NCI-H2081 treated with DMSO at 0.1 percent for 48 hours (cell line): Measurements from ENCODE around the gene PRRC1.
"Not testable (repeated sequence)": the region's sequence is repeated elsewhere in the genome, so short reads cannot be mapped to it uniquely, and the experiment has no call there.

Experiments used
- DNase-seq: peaks from one replicate; lab custom pipeline; 2025; lab: John Stamatoyannopoulos, UW

Gene PRRC1

GRCh38 chr5:127545249-127545648 lies 27.8 kb downstream of the PRRC1 start:
- DNase-seq, result not testable (repeated sequence)

- DNase-seq, result no peak
These were observed 32.1 kb downstream of the PRRC1 start for GRCh38 chr5:127549551-127549950.

- no peak for DNase-seq
These were observed 33.4 kb downstream of the PRRC1 start for GRCh38 chr5:127550652-127551409.

- DNase-seq, result no peak
These were observed 34.1 kb downstream of the PRRC1 start for GRCh38 chr5:127551410-127552041.

- DNase-seq, result no peak
These were observed 38.4 kb downstream of the PRRC1 start for GRCh38 chr5:127555826-127556225.

- no peak for DNase-seq
These were observed 39.3 kb downstream of the PRRC1 start for GRCh38 chr5:127556609-127557334.

- no peak for DNase-seq
These were observed 40.8 kb downstream of the PRRC1 start for GRCh38 chr5:127558273-127558672.

GRCh38 chr5:127561254-127561653 lies 43.8 kb downstream of the PRRC1 start:
- DNase-seq, result no peak

GRCh38 chr5:127562252-127562651 lies 44.8 kb downstream of the PRRC1 start:
- no peak for DNase-seq

GRCh38 chr5:127563136-127563535 lies 45.7 kb downstream of the PRRC1 start:
- DNase-seq, result no peak

- peak; percentile 30 for DNase-seq
These were observed 46.7 kb downstream of the PRRC1 start for GRCh38 chr5:127564002-127564769.

GRCh38 chr5:127565586-127566270 lies 48.3 kb downstream of the PRRC1 start:
- DNase-seq, result no peak

- no peak for DNase-seq
These were observed 49.8 kb downstream of the PRRC1 start for GRCh38 chr5:127567026-127567768.

- no peak for DNase-seq
These were observed 50.7 kb downstream of the PRRC1 start for GRCh38 chr5:127568166-127568565.

GRCh38 chr5:127569471-127569870 lies 52.0 kb downstream of the PRRC1 start:
- not testable (repeated sequence) for DNase-seq

GRCh38 chr5:127571314-127572131 lies 54.1 kb downstream of the PRRC1 start:
- DNase-seq, result no peak

GRCh38 chr5:127572930-127573329 lies 55.5 kb downstream of the PRRC1 start:
- no peak for DNase-seq

GRCh38 chr5:127574852-127575679 lies 57.6 kb downstream of the PRRC1 start:
- no peak for DNase-seq

- no peak for DNase-seq
These were observed 60.0 kb downstream of the PRRC1 start for GRCh38 chr5:127577458-127577857.
